Ectodermal cell (in vitro differentiated cells): ENCODE data around the gene WWTR1. TPM values are rescaled to one million over a fixed set of nuclear protein-coding genes. Genes with fewer than 3 reads are reported as not detected.

Source experiments
- H3K27ac ChIP-seq: 2 replicates; pipeline ENCODE4 v1.7.0; 2013; ENCODE audit warnings: mild to moderate bottlenecking, low read depth, low read length; ENCODE audit not compliant: insufficient read depth, poor library complexity, severe bottlenecking
- H3K27me3 ChIP-seq: 2 replicates; pipeline ENCODE4 v1.7.0; 2013; ENCODE audit warnings: mild to moderate bottlenecking, low read length; ENCODE audit not compliant: insufficient read depth, control insufficient read depth, poor library complexity, severe bottlenecking
- H3K36me3 ChIP-seq: one replicate; pipeline ENCODE4 v1.7.0; 2013; ENCODE audit warnings: low read length; ENCODE audit not compliant: control insufficient read depth, insufficient read depth
- H3K4me1 ChIP-seq: one replicate; pipeline ENCODE4 v1.7.0; 2013; ENCODE audit warnings: low read length; ENCODE audit not compliant: control insufficient read depth, insufficient read depth
- H3K4me3 ChIP-seq: 2 replicates; pipeline ENCODE4 v1.7.0; 2013; ENCODE audit warnings: low read depth, low read length, control low read depth; ENCODE audit not compliant: insufficient read depth
- H3K9me3 ChIP-seq: 2 replicates; pipeline ENCODE4 v1.7.0; 2013; ENCODE audit warnings: mild to moderate bottlenecking, low read length, moderate library complexity; ENCODE audit not compliant: control insufficient read depth
- WGBS, 2 experiments: methylation state at CpG; one replicate each; pipeline ENCODE4 v1.1.7; 2013; ENCODE audit warnings: missing lambda C conversion rate in 2 of 2; 5-methylcytosine and 5-hydroxymethylcytosine counted together
- polyA plus RNA-seq, 4 experiments: library from polyadenylated mRNA; stranded (reverse); fragments of 50-300 nt; gene quantifications; one replicate each; pipeline ENCODE4 v1.2.3, GENCODE V29; 2013

The WWTR1 gene
- 23.5 TPM for polyA plus RNA-seq (2013, experiment 1 of 4)
- polyA plus RNA-seq (2013, experiment 2 of 4) = 20.1 TPM
- 24.4 TPM for polyA plus RNA-seq (2013, experiment 3 of 4)
- polyA plus RNA-seq (2013, experiment 4 of 4) = 29.1 TPM

DNA sequence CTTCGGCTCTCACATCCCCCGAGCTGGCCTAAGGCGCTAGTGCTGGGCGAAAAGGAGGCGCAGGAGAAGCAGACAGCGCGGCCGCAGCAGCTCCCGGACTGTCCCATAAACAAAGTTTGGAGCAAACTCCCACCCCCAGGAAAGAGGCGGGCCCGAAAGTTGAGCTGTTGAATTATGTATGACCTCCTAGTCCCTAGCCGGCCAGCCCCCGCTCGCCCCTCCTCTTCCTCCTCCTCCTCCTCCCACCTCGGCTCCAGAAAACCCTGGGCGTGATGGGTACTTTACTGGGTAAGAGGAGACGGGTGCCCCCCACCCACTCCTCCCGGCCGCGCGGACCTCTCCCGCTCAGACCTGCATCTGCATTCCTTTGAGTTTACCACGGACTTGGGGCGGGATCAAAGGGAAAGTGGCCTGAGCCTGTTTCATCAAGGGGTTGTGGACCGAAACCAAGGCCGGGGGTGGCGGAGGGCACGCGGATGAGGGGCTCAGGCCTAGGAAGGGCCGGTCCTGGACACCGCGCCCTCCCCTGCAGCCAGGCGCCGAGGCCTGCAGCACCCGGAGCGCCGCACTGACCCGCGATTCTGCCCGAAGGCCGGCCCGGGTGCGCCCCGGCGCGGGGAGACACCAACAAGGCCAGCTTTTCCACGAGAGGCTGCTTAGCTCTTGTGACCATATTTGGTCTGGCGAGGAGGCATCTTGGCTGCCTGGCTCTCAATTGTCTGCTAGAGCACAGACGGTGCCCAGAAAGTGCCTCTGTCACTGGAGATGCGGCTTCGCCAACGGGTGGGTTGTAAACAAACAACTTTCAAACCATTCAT, at the start of gene WWTR1:
Gene WWTR1, minus strand, starts transcription at position 100 of the 818 bp plus-strand sequence. CDS start 719 bp downstream, outside the sequence.
- H3K27me3 ChIP-seq = peaks cover 20% of the 10 kb centered on the region
- peak within 1 kb of the TSS; percentile 96 for H3K27ac ChIP-seq
- 0 to 1% methylated on average over 52 of the region's 52 CpGs for WGBS, 2 experiments
- H3K4me1 ChIP-seq = peaks cover 13% of the 10 kb centered on the region
- H3K36me3 ChIP-seq = peaks cover 2% of the 10 kb centered on the region
- H3K9me3 ChIP-seq = no peaks in the 10 kb centered on the region
- peak within 1 kb of the TSS; percentile 79 for H3K4me3 ChIP-seq

GRCh38 chr3:149706905-149707304, 49.1 kb upstream of the WWTR1 start:
- Histone ChIP-seq H3K4me1 (peaks cover 4% of the 10 kb centered on the region), H3K4me3 (no peak overlapping the region), H3K27me3 (no peaks in the 10 kb centered on the region), H3K27ac (no peak overlapping the region), H3K36me3 (no peaks in the 10 kb centered on the region), H3K9me3 (no peaks in the 10 kb centered on the region)
- 48 to 54% methylated on average over 3 of the region's 3 CpGs for WGBS, 2 experiments

- Histone ChIP-seq H3K27ac (no peak overlapping the region), H3K4me3 (no peak overlapping the region), H3K9me3 (no peaks in the 10 kb centered on the region), H3K4me1 (peaks cover 4% of the 10 kb centered on the region), H3K27me3 (no peaks in the 10 kb centered on the region), H3K36me3 (no peaks in the 10 kb centered on the region)
Measured at GRCh38 chr3:149705416-149705815, 47.6 kb upstream of the WWTR1 start.

GRCh38 chr3:149703466-149703865, 45.6 kb upstream of the WWTR1 start:
- Histone ChIP-seq H3K27me3 (no peaks in the 10 kb centered on the region), H3K4me1 (peaks cover 4% of the 10 kb centered on the region), H3K27ac (no peak overlapping the region), H3K9me3 (no peaks in the 10 kb centered on the region), H3K36me3 (no peaks in the 10 kb centered on the region), H3K4me3 (no peak overlapping the region)
- 97 to 98% methylated on average over 2 of the region's 2 CpGs for WGBS, 2 experiments

DNA sequence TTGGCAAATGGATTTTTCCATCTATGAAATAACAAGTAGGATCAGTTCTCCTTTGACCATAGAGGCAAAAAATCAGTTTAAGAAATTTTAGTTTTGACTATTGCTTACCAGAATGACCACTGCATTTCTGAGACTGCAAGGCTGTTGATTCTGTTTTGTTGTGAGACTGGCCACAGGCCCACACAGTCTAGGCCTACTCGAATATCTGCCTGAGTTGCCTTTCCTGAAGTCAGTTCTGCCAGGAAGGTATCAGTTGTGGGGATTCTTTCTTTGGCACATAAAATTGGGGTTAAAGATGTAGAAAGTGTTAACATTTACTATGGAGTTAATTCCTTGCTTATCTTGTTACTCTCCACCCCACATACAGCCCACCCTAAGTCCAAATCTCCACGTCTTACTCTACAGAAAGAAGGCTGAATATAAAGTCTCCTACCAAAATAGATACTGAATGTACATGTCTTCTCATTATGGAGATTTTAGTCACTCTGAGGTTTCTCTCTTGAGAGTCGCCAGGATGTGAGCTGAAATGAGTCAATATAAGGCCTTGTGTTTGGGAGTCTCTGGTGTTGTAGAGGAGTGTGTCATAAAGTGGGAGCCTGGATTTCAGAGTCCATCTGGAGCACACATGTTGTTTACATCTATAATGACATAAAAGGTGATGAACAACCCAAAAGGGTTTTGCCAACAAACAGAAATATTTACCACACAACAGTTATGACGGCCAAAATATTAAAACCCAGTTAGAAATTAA, 45.0 kb upstream of the WWTR1 start:
- H3K4me1 ChIP-seq = peaks cover 4% of the 10 kb centered on the region
- 63 to 68% methylated on average over 4 of the region's 4 CpGs for WGBS, 2 experiments
- H3K36me3 ChIP-seq = no peaks in the 10 kb centered on the region
- H3K27ac ChIP-seq = no peak overlapping the region
- H3K27me3 ChIP-seq = no peaks in the 10 kb centered on the region
- H3K4me3 ChIP-seq = no peak overlapping the region
- no peaks in the 10 kb centered on the region for H3K9me3 ChIP-seq

DNA sequence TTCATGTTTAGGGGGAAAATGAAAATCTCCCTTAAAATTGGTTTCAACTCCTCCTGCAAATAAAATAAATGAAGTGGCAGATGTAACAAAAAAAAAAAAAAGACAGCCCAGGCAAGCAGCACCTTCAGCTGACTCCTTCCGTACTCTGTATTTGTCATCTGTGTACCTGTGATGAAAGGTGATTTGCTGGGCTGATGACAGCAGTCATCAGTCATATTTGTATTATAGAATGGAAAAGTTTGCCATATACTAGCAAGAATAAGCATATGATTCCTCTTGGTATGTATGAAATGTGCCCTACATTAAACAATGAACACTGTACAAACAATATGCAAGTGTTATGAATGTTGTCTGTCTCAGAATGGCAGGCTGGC, 44.1 kb upstream of the WWTR1 start:
- no peak overlapping the region for H3K27ac ChIP-seq
- H3K36me3 ChIP-seq = no peaks in the 10 kb centered on the region
- no peaks in the 10 kb centered on the region for H3K27me3 ChIP-seq
- H3K4me3 ChIP-seq = no peak overlapping the region
- WGBS, 2 experiments = 100% methylated on average over 1 of the region's 1 CpG; no CpG with 5 or more reads in 1 of the 2 experiments
- peaks cover 3% of the 10 kb centered on the region for H3K4me1 ChIP-seq
- H3K9me3 ChIP-seq = no peaks in the 10 kb centered on the region

DNA sequence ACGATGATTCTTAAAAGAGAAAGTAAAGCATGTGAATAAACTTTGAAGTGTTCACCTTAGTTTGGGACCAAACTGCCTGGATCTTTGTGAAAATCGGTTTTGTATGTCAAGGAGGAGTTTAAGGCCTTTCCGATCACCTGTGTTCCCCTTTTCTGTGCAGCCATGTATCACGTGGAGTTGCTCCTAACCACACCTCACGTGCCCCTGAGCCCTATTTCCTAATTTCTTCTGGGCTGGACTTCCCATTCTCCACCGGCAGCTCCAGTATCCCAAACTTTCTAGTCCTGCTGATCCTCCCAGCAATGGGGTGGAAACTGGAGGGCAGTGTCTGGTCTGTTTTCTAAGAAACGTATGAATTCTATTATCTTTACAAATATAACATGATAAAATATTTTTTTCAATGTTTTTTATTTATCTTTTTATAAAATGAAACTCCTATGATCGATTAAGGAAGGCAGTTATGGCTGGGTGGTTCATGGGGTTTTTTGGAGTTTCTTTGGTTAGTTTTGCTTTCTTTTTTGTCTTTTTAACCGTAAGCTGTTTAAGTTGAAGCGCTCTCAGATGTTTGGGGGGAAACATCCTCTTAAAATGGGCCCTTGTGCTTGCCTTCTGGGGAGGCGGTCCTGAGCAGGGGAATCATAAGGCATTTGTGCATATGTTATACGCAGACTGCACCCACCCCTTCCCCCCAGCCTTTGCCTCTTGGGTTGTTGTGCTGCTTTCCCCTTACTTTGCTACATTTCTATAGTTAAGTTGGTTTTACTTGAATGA, 43.6 kb upstream of the WWTR1 start:
- WGBS, 2 experiments = 90 to 91% methylated on average over 10 to 11 of the region's 12 CpGs
- Histone ChIP-seq H3K9me3 (no peaks in the 10 kb centered on the region), H3K36me3 (no peaks in the 10 kb centered on the region), H3K27me3 (no peaks in the 10 kb centered on the region), H3K4me3 (no peak overlapping the region), H3K4me1 (no peaks in the 10 kb centered on the region), H3K27ac (no peak overlapping the region)

- WGBS, 2 experiments = 89 to 92% methylated on average over 3 of the region's 3 CpGs
- H3K36me3 ChIP-seq = no peaks in the 10 kb centered on the region
Measured at GRCh38 chr3:149688122-149688757, 30.4 kb upstream of the WWTR1 start.

GRCh38 chr3:149686996-149687395, 29.2 kb upstream of the WWTR1 start:
- Histone ChIP-seq H3K36me3 (no peaks in the 10 kb centered on the region), H3K4me1 (no peaks in the 10 kb centered on the region), H3K4me3 (no peak overlapping the region), H3K27me3 (no peaks in the 10 kb centered on the region), H3K9me3 (no peaks in the 10 kb centered on the region), H3K27ac (no peak overlapping the region)
- 86 to 98% methylated on average over 2 of the region's 2 CpGs for WGBS, 2 experiments

More at GRCh38 chr3:149688122-149688757, 30.4 kb upstream of the WWTR1 start:
- H3K27ac ChIP-seq = no peak overlapping the region
- no peaks in the 10 kb centered on the region for H3K9me3 ChIP-seq
- no peaks in the 10 kb centered on the region for H3K4me1 ChIP-seq
- H3K27me3 ChIP-seq = no peaks in the 10 kb centered on the region
- no peak overlapping the region for H3K4me3 ChIP-seq
